Subcutaneous abdominal adipose tissue (tissue), 5 donors: ENCODE results near the gene LRP1B.

Experiments used
- H3K27ac ChIP-seq: one replicate; pipeline ENCODE4 v1.7.0; 2013; ENCODE audit warnings: low read depth, mild to moderate bottlenecking, inconsistent platforms, low read length, moderate library complexity
- H3K27me3 ChIP-seq, 5 donors: one replicate each; pipeline ENCODE4 v1.7.0; 2013; ENCODE audit warnings: low read length in 5 of 5, inconsistent platforms in 1 of 5; ENCODE audit not compliant: control insufficient read depth in 5 of 5, insufficient read depth in 4 of 5
- H3K36me3 ChIP-seq, 5 donors: one replicate each; pipeline ENCODE4 v1.7.0; 2013; ENCODE audit warnings: low read length in 5 of 5; ENCODE audit not compliant: control insufficient read depth in 5 of 5, insufficient read depth in 5 of 5
- H3K4me1 ChIP-seq, 5 donors: one replicate each; pipeline ENCODE4 v1.7.0; 2013; ENCODE audit warnings: low read length in 5 of 5, mild to moderate bottlenecking in 3 of 5, moderate library complexity in 1 of 5; ENCODE audit not compliant: control insufficient read depth in 5 of 5, insufficient read depth in 5 of 5
- H3K4me3 ChIP-seq, 5 donors: one replicate each; pipeline ENCODE4 v1.7.0; 2013; ENCODE audit warnings: low read length in 5 of 5, low read depth in 1 of 5
- H3K9ac ChIP-seq, 5 donors: one replicate each; pipeline ENCODE4 v1.7.0; 2013; ENCODE audit warnings: low read length in 5 of 5, mild to moderate bottlenecking in 4 of 5, moderate library complexity in 3 of 5
- H3K9me3 ChIP-seq, 5 donors: one replicate each; pipeline ENCODE4 v1.7.0; 2013; ENCODE audit warnings: low read length in 5 of 5; ENCODE audit not compliant: control insufficient read depth in 5 of 5
- donor health status: healthy.
- donor health status: healthy.
- donor health status: healthy.
- donor health status: healthy.
- donor health status: healthy.

LRP1B gene

GRCh38 chr2:141493936-141494335, 636.9 kb downstream of the LRP1B start:
- Histone ChIP-seq H3K27ac (no peak overlapping the region), H3K9me3 (no peaks in the 10 kb centered on the region), H3K27me3 (no peaks in the 10 kb centered on the region), H3K4me3 (no peak overlapping the region), H3K36me3 (no peaks in the 10 kb centered on the region), H3K4me1 (no peaks in the 10 kb centered on the region), H3K9ac (no peak overlapping the region)

- no peaks in the 10 kb centered on the region for H3K4me1 ChIP-seq
- no peak overlapping the region for H3K4me3 ChIP-seq
- no peaks in the 10 kb centered on the region for H3K9me3 ChIP-seq
- no peaks in the 10 kb centered on the region for H3K27me3 ChIP-seq
- H3K27ac ChIP-seq = no peak overlapping the region
- no peak overlapping the region for H3K9ac ChIP-seq
- no peaks in the 10 kb centered on the region for H3K36me3 ChIP-seq
These were observed 638.0 kb downstream of the LRP1B start for GRCh38 chr2:141492816-141493215.

GRCh38 chr2:141490886-141491285, 639.9 kb downstream of the LRP1B start:
- H3K9me3 ChIP-seq = no peaks in the 10 kb centered on the region
- H3K27ac ChIP-seq = no peak overlapping the region
- no peak overlapping the region for H3K4me3 ChIP-seq
- H3K27me3 ChIP-seq = no peaks in the 10 kb centered on the region
- no peaks in the 10 kb centered on the region for H3K4me1 ChIP-seq
- H3K36me3 ChIP-seq = no peaks in the 10 kb centered on the region
- H3K9ac ChIP-seq = no peak overlapping the region

- Histone ChIP-seq H3K27me3 (no peaks in the 10 kb centered on the region), H3K27ac (no peak overlapping the region), H3K9me3 (no peaks in the 10 kb centered on the region), H3K4me1 (no peaks in the 10 kb centered on the region), H3K4me3 (no peak overlapping the region), H3K9ac (no peak overlapping the region), H3K36me3 (no peaks in the 10 kb centered on the region)
These were observed 648.1 kb downstream of the LRP1B start for GRCh38 chr2:141482697-141483096.

GRCh38 chr2:141475801-141476200, 655.0 kb downstream of the LRP1B start:
- Histone ChIP-seq H3K27ac (no peak overlapping the region), H3K4me3 (no peak overlapping the region), H3K4me1 (no peaks in the 10 kb centered on the region), H3K9me3 (no peaks in the 10 kb centered on the region), H3K36me3 (no peaks in the 10 kb centered on the region), H3K9ac (no peak overlapping the region), H3K27me3 (no peaks in the 10 kb centered on the region)

GRCh38 chr2:141468761-141469160, 662.1 kb downstream of the LRP1B start:
- no peak overlapping the region for H3K27ac ChIP-seq
- no peaks in the 10 kb centered on the region for H3K4me1 ChIP-seq
- H3K27me3 ChIP-seq = no peaks in the 10 kb centered on the region
- no peak overlapping the region for H3K9ac ChIP-seq
- no peaks in the 10 kb centered on the region for H3K36me3 ChIP-seq
- H3K4me3 ChIP-seq = no peak overlapping the region
- no peaks in the 10 kb centered on the region for H3K9me3 ChIP-seq

- H3K4me1 ChIP-seq = no peaks in the 10 kb centered on the region
- no peaks in the 10 kb centered on the region for H3K36me3 ChIP-seq
- H3K27ac ChIP-seq = no peak overlapping the region
- no peaks in the 10 kb centered on the region for H3K9me3 ChIP-seq
- no peak overlapping the region for H3K4me3 ChIP-seq
- H3K9ac ChIP-seq = no peak overlapping the region
- H3K27me3 ChIP-seq = no peaks in the 10 kb centered on the region
These were observed 663.5 kb downstream of the LRP1B start for GRCh38 chr2:141467331-141467730.

- Histone ChIP-seq H3K4me1 (no peaks in the 10 kb centered on the region), H3K9me3 (no peaks in the 10 kb centered on the region), H3K9ac (no peak overlapping the region), H3K27me3 (no peaks in the 10 kb centered on the region), H3K36me3 (no peaks in the 10 kb centered on the region), H3K4me3 (no peak overlapping the region), H3K27ac (no peak overlapping the region)
These were observed 665.8 kb downstream of the LRP1B start for GRCh38 chr2:141464995-141465394.

- Histone ChIP-seq H3K9ac (no peak overlapping the region), H3K4me1 (no peaks in the 10 kb centered on the region), H3K27ac (no peak overlapping the region), H3K27me3 (no peaks in the 10 kb centered on the region), H3K9me3 (no peaks in the 10 kb centered on the region), H3K36me3 (no peaks in the 10 kb centered on the region), H3K4me3 (no peak overlapping the region)
These were observed 672.5 kb downstream of the LRP1B start for GRCh38 chr2:141458351-141458750.

GRCh38 chr2:141455877-141456276, 674.9 kb downstream of the LRP1B start:
- H3K27me3 ChIP-seq = no peaks in the 10 kb centered on the region
- no peaks in the 10 kb centered on the region for H3K9me3 ChIP-seq
- no peaks in the 10 kb centered on the region for H3K4me1 ChIP-seq
- H3K36me3 ChIP-seq = no peaks in the 10 kb centered on the region
- no peak overlapping the region for H3K27ac ChIP-seq
- H3K9ac ChIP-seq = no peak overlapping the region
- H3K4me3 ChIP-seq = no peak overlapping the region

GRCh38 chr2:141455211-141455826, 675.5 kb downstream of the LRP1B start:
- Histone ChIP-seq H3K9me3 (no peaks in the 10 kb centered on the region), H3K27ac (no peak overlapping the region), H3K36me3 (no peaks in the 10 kb centered on the region), H3K4me1 (no peaks in the 10 kb centered on the region), H3K27me3 (no peaks in the 10 kb centered on the region), H3K9ac (no peak overlapping the region), H3K4me3 (no peak overlapping the region)
